GM12878 (cell line): ENCODE measurements around the gene TSPAN11. TPM values are rescaled to one million over a fixed set of nuclear protein-coding genes. Genes with fewer than 3 reads are reported as not detected.

ENCODE experiments used
- ATAC-seq: fragments of 200-7000 bp; cut with Tn5 transposase; 3 replicates; pipeline ENCODE4 v1.9.1; 2020; ENCODE audit warnings: mild to moderate bottlenecking, moderate library complexity
- BruUV-seq: library from RNA; stranded (reverse); fragments of 400-500 nt; replicated peaks from 2 replicates; lab custom pipeline; 2021; lab: Mats Ljungman, UMichigan
- CTCF ChIA-PET: fragments of 300-600 bp; sonication (Branson Sonifier 250); formaldehyde crosslinking; extraction: SDS; loops from one replicate; lab custom pipeline; 2021; ENCODE audit warnings: inconsistent platforms; lab: Yijun Ruan, JAX
- POLR2A ChIA-PET: fragments of 350-600 bp; formaldehyde crosslinking; extraction: SDS; loops from one replicate; lab custom pipeline; 2021; ENCODE audit warnings: inconsistent platforms; lab: Charles Lee
- RAD21 ChIA-PET: fragments of 300-600 bp; sonication (Branson Sonifier 250); formaldehyde crosslinking; loops from one replicate; lab custom pipeline; 2023; ENCODE audit warnings: antibody characterized with exemption; ENCODE audit not compliant: unreplicated experiment; lab: Charles Lee
- SMC1A ChIA-PET: fragments of 300-600 bp; sonication (Branson Sonifier 250); formaldehyde crosslinking; loops from one replicate; lab custom pipeline; 2023; ENCODE audit not compliant: unreplicated experiment, uncharacterized antibody; lab: Charles Lee
- DNase-seq: peaks from one replicate; pipeline ENCODE4 v3.0.0-alpha.2; 2011; ENCODE audit warnings: low read depth, low spot score
- FAIRE-seq: peaks from 3 replicates; lab custom pipeline; 2011; peaks lifted over from hg19 to GRCh38; lab: Jason Lieb, UNC
- H2AFZ ChIP-seq: 2 replicates; pipeline ENCODE4 v1.6.0; 2011; ENCODE audit warnings: low read depth, low read length, control low read depth; ENCODE audit not compliant: control insufficient read depth
- H3K27ac ChIP-seq: 2 replicates; pipeline ENCODE4 v1.5.1; 2011; ENCODE audit warnings: control low read depth; ENCODE audit not compliant: control insufficient read depth, insufficient read depth
- H3K27me3 ChIP-seq, 2 experiments: replicated peaks in 1 of 2; 2 replicates each; pipeline versions ENCODE4 v1.6.0 to v1.6.1; 2011; ENCODE audit warnings: low read length in 1 of 2; ENCODE audit not compliant: control insufficient read depth in 2 of 2, insufficient read depth in 2 of 2
- H3K36me3 ChIP-seq, 2 experiments: 2 replicates each; pipeline ENCODE4 v1.5.1; 2011; ENCODE audit warnings: low read length in 1 of 2; ENCODE audit not compliant: control insufficient read depth in 2 of 2, insufficient read depth in 2 of 2
- H3K4me1 ChIP-seq: 2 replicates; pipeline ENCODE4 v1.6.1; 2011; ENCODE audit warnings: mild to moderate bottlenecking, low read length, moderate library complexity, mixed read lengths; ENCODE audit not compliant: control insufficient read depth, insufficient read depth
- H3K4me2 ChIP-seq: 2 replicates; pipeline ENCODE4 v1.6.0; 2011; ENCODE audit warnings: control low read depth; ENCODE audit not compliant: control insufficient read depth, insufficient read depth
- H3K4me3 ChIP-seq: fragments of 200-600 bp; sonication (generic); 2 replicates; pipeline ENCODE4 v1.5.1; 2016
- H3K79me2 ChIP-seq: 2 replicates; pipeline ENCODE4 v1.6.0; 2011; ENCODE audit warnings: low read length; ENCODE audit not compliant: control insufficient read depth, insufficient read depth
- H3K9ac ChIP-seq: 2 replicates; pipeline ENCODE4 v1.8.0; 2011; ENCODE audit warnings: low read length, control low read depth, mixed read lengths; ENCODE audit not compliant: control insufficient read depth, insufficient read depth
- H3K9me3 ChIP-seq: replicated peaks from 3 replicates; pipeline ENCODE4 v1.5.1; 2011; ENCODE audit warnings: mild to moderate bottlenecking, low read length; ENCODE audit not compliant: control insufficient read depth, insufficient read depth
- H4K20me1 ChIP-seq: 2 replicates; pipeline ENCODE4 v1.6.0; 2011; ENCODE audit not compliant: control insufficient read depth, insufficient read depth
- ATF2 ChIP-seq: IDR thresholded peaks from 2 replicates; pipeline ENCODE4 v1.6.1; 2012; ENCODE audit warnings: low read length, inconsistent platforms
- BCL3 ChIP-seq: IDR thresholded peaks from 2 replicates; pipeline ENCODE4 v1.6.1; 2011; ENCODE audit warnings: borderline replicate concordance, low read depth, mild to moderate bottlenecking, moderate library complexity, low read length; ENCODE audit not compliant: insufficient read depth, poor library complexity, severe bottlenecking
- CBX5 ChIP-seq: sonication (generic); IDR thresholded peaks from 2 replicates; pipeline ENCODE4 v1.6.1; 2016; ENCODE audit warnings: low read depth, moderate library complexity, mild to moderate bottlenecking, inconsistent platforms
- KAT2A ChIP-seq: conservative IDR thresholded peaks from 2 replicates; pipeline ENCODE4 v1.6.1; 2011; ENCODE audit warnings: low read depth, low read length; ENCODE audit not compliant: control insufficient read depth
- KDM1A ChIP-seq: fragments of 200-600 bp; sonication (generic); IDR thresholded peaks from 2 replicates; pipeline ENCODE4 v1.6.1; 2016; ENCODE audit warnings: borderline replicate concordance
- MLLT1 ChIP-seq: fragments of 450-650 bp; IDR thresholded peaks from 2 replicates; pipeline ENCODE4 v1.6.1; 2016; ENCODE audit warnings: mild to moderate bottlenecking
- NFIC ChIP-seq: IDR thresholded peaks from 2 replicates; pipeline ENCODE4 v1.6.1; 2012; ENCODE audit warnings: low read depth, mild to moderate bottlenecking, inconsistent platforms, low read length, moderate library complexity
- RAD51 ChIP-seq: fragments of 450-650 bp; IDR thresholded peaks from 2 replicates; pipeline ENCODE4 v1.6.1; 2016; ENCODE audit warnings: moderate library complexity, mild to moderate bottlenecking, inconsistent platforms
- SKIL ChIP-seq: fragments of 450-650 bp; IDR thresholded peaks from 2 replicates; pipeline ENCODE4 v1.6.1; 2017; ENCODE audit warnings: mild to moderate bottlenecking, low read depth, inconsistent platforms; ENCODE audit not compliant: poor library complexity, severe bottlenecking
- SREBF1 ChIP-seq: IDR thresholded peaks from 2 replicates; pipeline ENCODE4 v1.6.1; 2012; ENCODE audit warnings: mild to moderate bottlenecking, low read length
- YY1 ChIP-seq: IDR thresholded peaks from 2 replicates; pipeline ENCODE4 v1.6.1; 2011; ENCODE audit warnings: low read depth, mild to moderate bottlenecking, low read length
- ZBTB33 ChIP-seq: fragments of 450-650 bp; IDR thresholded peaks from 2 replicates; pipeline ENCODE4 v1.6.1; 2017; ENCODE audit warnings: mild to moderate bottlenecking
- ZSCAN29 ChIP-seq: fragments of 450-650 bp; IDR thresholded peaks from 2 replicates; pipeline ENCODE4 v1.6.1; 2017; ENCODE audit warnings: mild to moderate bottlenecking, moderate library complexity
- WGBS: methylation state at CpG from one replicate; pipeline ENCODE4 v1.1.6; 2016; ENCODE audit warnings: low lambda C conversion rate; ENCODE audit not compliant: insufficient replicate concordance, insufficient coverage; ENCODE audit errors: missing lambda C conversion rate; 5-methylcytosine and 5-hydroxymethylcytosine counted together
- in situ Hi-C: fragments of 300-500 bp; cut with MboI; formaldehyde crosslinking; loops from 9 replicates; pipeline ENCODE4 v1.14.3; 2018; ENCODE audit warnings: mixed read lengths
- intact Hi-C: fragments of 100-400 bp; cut with micrococcal nuclease; formaldehyde crosslinking; loops from one replicate; pipeline ENCODE4 v1.14.2; 2022; ENCODE audit not compliant: unreplicated experiment
- polyA plus RNA-seq, 11 experiments: library from polyadenylated mRNA; depleted of rRNA in 4 of 11; unstranded in 6 of 11; stranded (reverse) in 5 of 11; fragments of >200 nt; fragmentation: Nextera tagmentation in 4 of 11; fragmentation: Illumina TruSeq in 1 of 11; extraction: Ambion mirVana in 4 of 11; extraction: Trizol in 1 of 11; gene quantifications; 1 replicate in 1 of 11; 2 replicates in 10 of 11; pipeline versions ENCODE4 v1.2.1 to v1.2.3, GENCODE V29; 2011 to 2016; ENCODE audit warnings: inconsistent platforms in 2 of 11, missing spikeins in 2 of 11, low read depth in 1 of 11
- total RNA-seq, 4 experiments: library from RNA; depleted of rRNA in 3 of 4; stranded (reverse); fragments of >200 nt in 3 of 4; fragmentation: Illumina TruSeq in 1 of 4; extraction: Trizol in 1 of 4; gene quantifications; 2 replicates each; pipeline versions ENCODE4 v1.2.1 to v1.2.3, GENCODE V29; 2013 to 2021

TSPAN11 gene
- total and polyA plus RNA-seq, 10 of the 15 experiments (the other 5 are each of a cell fraction or from before 2014, with no cell fraction given) = under 0.01 to 0.27 (median 0.04) TPM; not detected in 6

- TF ChIP-seq SKIL = no peak
- TF ChIP-seq BCL3 = no peak
- TF ChIP-seq NFIC = no peak
Observed at GRCh38 chr12:30909349-30910037, 17.1 kb upstream of the TSPAN11 start (continued).

- ChIA-PET RAD21 (no interaction called here), CTCF (no interaction called here), POLR2A (no interaction called here), SMC1A (no interaction called here)
- H2AFZ ChIP-seq = no peak overlapping the region
- WGBS = 88% methylated on average over 1 of the region's 1 CpG
- H3K4me1 ChIP-seq = peaks cover 5% of the 10 kb centered on the region
- in situ Hi-C loops = no loop called here
- no peak for DNase-seq
- no peak for ATAC-seq
- no peak overlapping the region for H3K27ac ChIP-seq
- no peaks in the 10 kb centered on the region for H4K20me1 ChIP-seq
- no peak overlapping the region for H3K4me2 ChIP-seq
- H3K9ac ChIP-seq = no peak overlapping the region
- no peaks in the 10 kb centered on the region for H3K79me2 ChIP-seq
- no peaks in the 10 kb centered on the region for H3K9me3 ChIP-seq
- no TSS peak for BruUV-seq
- H3K27me3 ChIP-seq = no peaks in the 10 kb centered on the region
- H3K36me3 ChIP-seq = no peaks in the 10 kb centered on the region
- no peak overlapping the region for H3K4me3 ChIP-seq
- intact Hi-C loops = no loop called here
- no peak for FAIRE-seq
- TF ChIP-seq ATF2 (no peak), YY1 (no peak), KDM1A (no peak), RAD51 (no peak), MLLT1 (no peak), CBX5 (no peak), SREBF1 (no peak), KAT2A (no peak), ZSCAN29 (no peak), ZBTB33 (no peak)
Observed at GRCh38 chr12:30910038-30910350, 16.6 kb upstream of the TSPAN11 start.
